Activated CD4-positive, alpha-beta T cell treated with anti-CD3 and anti-CD28 coated beads, Interleukin-2, amount 50 U/mL, for 48 hours (primary cell): ENCODE measurements around the gene FOXE1.

ENCODE experiments used
- DNase-seq, 2 experiments: peaks; one replicate each; pipeline ENCODE4 v3.0.0-alpha.2; 2020

FOXE1 gene

DNA sequence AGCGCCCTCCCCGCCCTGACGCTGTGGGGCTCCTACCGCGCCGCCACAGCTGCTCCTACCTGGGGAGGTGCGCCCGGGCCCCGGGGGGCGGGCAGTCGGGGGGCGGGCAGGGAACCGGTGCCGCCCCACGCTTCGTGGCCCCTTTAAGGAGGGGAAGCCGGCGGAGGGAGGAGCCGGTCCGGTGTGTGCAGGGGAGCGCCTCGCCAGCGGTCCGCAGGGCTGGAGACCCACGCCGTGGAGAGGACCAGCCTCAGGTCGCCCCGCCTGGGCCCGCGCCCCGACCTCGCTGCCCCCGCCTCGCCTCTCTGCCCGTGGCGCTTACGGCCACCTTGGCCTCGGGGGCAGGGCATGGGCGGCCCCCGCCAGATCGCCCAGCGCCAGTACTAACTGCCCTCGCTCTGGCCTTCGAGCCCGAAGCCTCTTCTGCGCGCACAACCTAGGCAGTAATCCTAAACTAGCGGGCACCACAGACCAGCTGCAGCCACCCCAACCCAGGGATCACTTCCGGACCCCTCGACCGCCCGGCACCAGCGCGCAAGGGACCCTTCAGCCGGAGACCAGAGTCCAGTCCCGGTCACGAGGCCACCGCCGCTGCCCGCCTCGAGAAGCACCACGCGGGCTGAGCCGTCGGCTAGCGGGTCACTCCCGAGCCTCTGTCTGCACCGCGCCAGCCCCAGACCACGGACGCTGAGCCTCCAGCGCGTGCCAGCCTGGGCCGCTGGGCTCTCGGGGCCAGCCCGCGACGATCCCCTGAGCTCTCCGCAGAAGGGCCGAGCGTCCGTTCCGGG lies at the start of gene FOXE1:
Gene FOXE1, plus strand, starts transcription at position 171 of the 788 bp plus-strand sequence. CDS start 689 bp downstream, outside the sequence.
- no peak for DNase-seq

DNA sequence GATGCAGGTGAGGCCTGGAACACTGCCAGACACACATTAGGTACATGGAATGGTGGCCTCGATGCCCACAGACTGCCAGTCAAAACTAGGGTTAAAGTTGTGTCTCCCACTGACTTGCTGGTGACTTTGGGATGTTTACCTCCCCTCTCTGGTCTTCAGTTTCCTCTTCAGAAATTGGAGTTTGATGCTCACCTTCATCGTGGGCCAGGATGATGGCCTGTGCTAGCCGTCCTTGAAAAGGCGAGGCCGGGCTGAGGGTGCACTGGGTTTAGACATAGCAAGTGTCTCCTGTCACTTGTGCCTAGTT lies 49.0 kb upstream of the FOXE1 start:
- DNase-seq = no peak

DNA sequence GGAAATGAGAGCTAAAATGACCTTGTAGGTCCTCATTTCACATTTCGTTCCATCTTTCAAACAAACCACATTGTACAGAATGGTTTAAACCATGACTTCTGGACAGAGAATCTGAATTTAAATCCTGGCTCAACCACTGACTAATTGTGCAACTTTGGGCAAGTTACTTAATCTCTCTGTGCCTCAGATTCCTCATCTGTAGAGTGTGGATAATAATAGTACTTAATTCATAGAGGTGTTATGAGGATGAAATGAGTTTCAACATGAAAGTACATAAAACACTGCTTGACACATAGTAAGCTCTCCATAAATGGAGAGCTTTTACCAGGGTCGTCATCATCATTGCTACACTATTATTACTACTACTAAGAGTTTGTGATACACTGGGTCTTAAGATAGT lies 46.3 kb upstream of the FOXE1 start:
- no peak for DNase-seq

- DNase-seq = no peak
These were observed 45.3 kb upstream of the FOXE1 start for GRCh38 chr9:97807681-97808080.

DNA sequence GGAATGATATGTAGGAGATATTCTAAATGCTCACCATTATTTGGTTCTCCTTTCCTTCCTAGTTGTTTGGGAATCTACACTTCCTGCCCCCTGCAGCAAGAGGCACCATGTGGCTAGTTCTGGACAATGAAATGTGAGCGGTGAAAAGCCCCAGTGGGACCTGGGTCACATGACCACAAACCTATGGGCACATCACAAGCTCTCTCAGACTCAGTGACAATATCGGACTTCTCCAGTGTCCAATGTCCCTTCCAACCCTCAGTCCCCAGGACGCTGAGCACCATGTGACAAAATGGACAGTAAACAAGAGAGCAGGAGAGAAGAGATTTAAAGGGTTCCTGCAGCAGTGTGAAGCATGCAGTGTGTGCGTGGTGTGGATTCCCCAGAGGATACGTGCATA lies 44.6 kb upstream of the FOXE1 start:
- no peak for DNase-seq

- DNase-seq = no peak
These were observed 44.1 kb upstream of the FOXE1 start for GRCh38 chr9:97808972-97809371.

DNA sequence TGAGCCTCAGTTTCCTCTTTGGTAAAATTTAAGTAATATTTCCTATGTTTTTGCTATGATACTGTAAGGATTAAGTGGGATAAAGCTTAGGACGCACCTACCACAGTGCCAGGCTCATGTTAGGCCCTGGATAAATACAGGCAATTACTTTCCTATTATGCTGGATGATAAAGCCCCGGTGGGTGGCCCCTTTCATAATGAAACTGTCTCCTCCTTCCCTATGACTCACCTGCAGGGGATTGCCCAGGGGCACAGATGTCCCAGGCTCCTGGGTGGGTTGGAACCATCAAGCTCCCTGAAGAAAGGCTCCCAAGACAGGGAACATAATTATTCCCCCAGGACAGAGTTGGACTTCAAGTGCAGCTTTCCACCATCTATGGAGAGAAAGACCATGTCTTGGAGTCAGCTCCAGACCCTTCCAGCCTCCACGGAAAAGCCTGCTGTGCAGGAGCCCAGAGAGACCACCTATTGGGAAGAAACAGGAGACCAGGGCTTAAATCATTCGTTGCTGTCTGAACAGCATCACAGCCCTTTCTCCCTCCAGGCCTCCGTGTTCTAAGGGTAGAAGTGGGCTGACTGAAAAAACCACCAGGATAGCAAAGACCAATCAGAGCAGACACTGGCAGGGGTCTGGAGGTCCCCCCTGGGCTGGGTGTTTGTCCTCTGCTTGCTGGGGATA lies 43.2 kb upstream of the FOXE1 start:
- no peak for DNase-seq

- no peak for DNase-seq
These were observed 41.3 kb upstream of the FOXE1 start for GRCh38 chr9:97811533-97812246.

DNA sequence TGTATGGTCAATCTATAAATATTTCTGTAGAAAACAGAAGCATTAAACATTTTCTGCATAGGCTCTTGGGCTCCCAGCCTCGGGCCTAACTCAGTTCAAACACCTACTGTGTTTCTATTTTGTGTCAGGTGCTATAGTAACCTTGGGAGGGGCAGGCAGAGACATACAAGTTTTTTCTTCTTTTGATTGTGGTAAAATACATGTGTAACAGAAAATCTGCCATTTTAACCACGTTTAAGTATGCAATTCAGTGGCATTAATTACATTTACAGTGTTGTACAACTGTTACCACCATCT lies 40.8 kb upstream of the FOXE1 start:
- no peak for DNase-seq

DNA sequence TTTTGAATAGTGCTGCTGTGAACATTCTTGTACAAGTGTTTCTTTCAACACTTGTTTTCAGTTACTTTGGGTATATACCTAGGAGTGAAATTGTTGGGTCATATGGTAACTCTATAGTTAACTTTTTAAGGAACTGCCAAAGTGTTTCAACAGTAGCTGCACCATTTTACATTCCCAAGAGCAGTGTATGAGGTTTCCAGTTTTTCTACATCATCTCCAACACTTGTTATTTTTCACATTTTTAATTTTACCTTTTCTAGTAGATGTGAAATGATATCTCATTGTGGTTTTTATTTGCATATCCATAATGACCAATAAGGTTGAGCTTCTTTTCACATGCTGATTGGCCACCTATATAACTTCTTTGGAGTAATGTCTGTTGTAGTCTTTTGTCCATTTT lies 40.0 kb upstream of the FOXE1 start:
- DNase-seq = no peak

DNA sequence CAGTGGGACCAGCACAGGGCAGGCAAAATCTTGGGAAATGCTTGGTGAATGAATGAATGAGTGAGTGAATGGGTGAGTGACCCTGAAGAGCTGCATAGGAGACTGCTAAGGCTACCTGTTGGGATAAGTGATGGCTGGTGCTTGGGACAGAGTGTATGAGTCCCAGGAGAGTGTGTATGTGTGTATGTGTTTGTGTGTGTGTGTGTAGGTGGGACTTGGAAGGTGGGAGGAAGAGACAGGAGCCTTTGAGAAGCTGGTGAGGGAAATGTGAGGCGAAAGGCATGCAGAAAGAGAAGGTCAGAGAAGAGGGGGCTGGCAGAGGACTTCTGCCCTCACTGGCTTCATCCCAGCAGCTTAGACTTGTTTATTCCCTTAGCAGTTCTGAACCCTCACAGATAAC lies 33.3 kb upstream of the FOXE1 start:
- no peak for DNase-seq

- no peak for DNase-seq
These were observed 32.7 kb upstream of the FOXE1 start for GRCh38 chr9:97820373-97820772.

DNA sequence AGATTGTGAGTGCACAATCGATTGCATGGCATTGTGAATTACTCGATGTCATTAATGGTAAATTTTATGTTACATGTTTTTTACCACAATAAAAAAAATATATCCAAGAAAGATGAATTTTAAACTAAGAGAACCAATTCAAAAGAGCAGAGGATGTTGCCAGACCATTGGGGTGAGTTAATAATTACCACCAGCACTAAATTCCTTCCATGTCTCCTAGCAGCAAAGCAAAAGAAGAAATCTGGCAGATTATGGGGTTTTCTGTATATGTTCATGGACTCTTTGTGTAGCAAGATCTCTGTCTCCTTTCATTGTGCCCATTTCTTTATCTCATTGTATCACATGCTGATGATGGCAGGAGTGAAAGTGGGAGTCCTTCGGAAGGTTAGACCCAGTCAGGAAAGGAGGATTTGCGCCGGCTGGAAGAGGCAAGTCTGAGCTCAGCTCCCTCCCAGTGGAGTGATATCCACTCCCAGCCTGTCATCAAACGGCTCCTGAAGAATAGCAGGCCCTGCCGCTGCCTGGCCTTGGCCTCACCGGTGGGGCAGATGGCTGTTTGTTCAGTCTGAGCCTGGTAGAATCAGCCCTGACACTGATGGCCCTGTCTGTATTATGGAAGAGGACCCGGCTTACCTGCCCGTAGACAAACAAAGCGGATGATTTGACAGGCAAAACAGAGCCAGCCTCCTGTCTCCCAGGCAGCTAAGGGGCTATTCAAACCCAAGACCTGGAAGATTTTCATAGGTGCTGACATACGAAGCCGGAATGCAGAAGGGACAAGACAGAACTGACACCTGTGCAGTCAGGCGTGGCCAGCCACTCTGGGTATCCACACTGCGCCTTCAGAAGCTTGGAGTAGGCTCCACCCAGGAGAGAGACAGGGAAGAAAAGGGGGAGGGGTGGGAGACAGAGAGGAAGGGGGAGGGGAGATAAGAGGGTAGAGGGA lies 21.9 kb upstream of the FOXE1 start:
- DNase-seq = no peak

DNA sequence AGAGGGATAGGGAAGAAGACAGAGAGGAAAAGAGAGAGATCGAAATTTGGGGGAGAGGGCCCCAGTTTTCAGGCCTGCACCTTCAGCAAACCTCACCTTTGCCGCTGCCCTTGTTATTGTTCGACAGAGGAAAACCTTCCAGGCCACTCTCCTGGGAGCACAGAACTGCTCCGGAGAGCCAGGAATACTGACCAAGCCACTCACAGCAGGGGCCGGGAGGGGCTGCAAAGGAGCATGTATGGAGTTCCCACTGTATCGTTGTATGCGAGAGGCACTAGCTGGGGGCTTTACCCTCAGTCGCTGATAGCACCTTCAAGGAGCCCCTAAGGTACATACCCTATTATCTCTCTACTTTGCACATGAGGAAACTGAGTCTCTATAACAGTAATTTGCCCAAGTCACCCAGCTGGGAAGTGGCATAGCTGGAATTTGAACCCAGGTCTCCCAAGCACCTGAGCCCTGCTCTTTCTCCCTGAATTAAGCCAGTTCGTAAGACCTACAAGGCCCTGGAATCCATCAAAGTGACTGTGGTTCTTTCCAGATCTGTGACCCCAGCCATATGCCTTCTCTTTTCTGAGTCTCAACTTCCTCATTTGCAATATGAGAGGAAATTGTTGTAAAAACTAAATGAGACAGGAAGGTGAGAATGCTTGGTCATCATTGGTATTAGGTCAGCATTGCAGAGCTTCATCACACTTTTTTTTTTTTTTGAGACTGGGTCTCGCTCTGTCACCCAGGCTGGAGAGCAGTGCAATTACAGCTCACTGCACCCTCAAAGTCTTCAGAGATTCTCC lies 21.0 kb upstream of the FOXE1 start:
- no peak for DNase-seq

DNA sequence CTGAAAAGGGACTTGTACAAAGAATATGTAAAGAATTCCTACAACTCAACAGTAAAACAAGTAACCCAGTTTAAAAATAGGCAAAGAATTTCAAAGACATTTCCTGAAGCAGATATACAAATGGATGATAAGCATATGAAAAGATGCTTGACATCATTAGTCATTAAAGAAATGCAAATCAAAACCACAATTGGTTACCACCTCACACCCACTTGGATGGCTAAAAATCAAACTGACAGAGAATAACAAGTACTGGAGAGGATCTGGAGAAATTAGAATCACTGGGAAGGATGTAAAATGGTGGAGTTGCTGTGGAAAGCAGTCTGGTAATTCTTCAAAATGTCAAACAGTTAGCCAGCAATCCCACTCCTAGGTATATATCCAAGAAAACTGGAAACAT lies 12.5 kb upstream of the FOXE1 start:
- no peak for DNase-seq

DNA sequence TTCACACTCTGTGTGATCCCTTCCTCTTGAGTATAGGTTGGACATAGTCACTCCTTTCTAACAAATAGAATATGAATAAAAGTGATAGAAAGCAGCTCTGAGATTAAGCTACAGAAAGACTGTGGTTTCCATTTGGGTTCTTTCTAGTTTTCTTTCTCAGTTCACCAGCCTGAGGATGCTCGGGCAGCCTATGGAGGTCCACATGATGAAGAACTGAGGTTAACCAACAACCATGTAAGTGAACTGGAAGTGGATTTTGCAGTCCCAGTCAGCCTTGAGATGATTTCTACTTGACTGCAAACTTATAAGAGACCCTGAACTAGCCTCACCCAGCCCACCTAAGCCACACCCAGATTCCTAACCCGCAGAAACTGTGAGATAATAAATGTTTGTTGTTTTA lies 10.1 kb upstream of the FOXE1 start:
- no peak for DNase-seq

GRCh38 chr9:97845130-97845529 lies 7.9 kb upstream of the FOXE1 start:
- DNase-seq = no peak

DNA sequence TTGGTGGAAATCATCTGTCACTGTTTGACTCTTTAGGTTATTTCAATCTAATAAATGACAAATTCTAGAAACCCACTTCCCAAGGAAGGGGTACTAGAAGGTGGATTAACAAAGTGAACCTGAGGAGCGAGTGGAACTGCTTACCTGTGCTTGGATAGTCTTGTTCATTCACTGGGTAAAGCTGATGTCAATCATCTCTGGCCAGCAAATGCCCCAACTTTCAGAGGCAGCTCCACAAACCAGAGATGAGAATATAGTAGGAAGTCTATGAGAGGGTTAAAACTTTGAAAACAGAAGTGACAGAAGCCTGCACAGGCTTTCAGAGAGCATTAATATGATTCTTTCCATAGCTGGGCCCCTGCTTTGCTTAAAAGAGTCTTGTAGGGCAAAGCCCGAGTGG lies 7.3 kb upstream of the FOXE1 start:
- no peak for DNase-seq

GRCh38 chr9:97846347-97846746 lies 6.7 kb upstream of the FOXE1 start:
- DNase-seq = no peak

- no peak for DNase-seq
These were observed 5.4 kb upstream of the FOXE1 start for GRCh38 chr9:97847474-97848214.

DNA sequence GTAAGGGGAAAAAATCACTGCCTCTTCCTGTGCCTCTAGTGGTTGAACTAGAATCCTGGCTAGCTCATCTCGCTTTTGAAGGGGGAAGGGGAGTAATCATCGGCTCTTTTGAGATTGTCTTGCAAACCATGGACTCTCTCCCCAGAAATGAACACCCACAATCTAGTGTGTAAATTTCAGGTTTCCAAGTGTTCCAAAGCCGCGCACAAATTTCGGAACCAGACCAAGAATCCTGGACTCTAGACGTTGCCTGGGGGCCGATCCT lies 4.9 kb upstream of the FOXE1 start:
- DNase-seq = no peak
